ENCODE data around the gene PDE8A.
"Not testable (repeated sequence)": the region's sequence is repeated elsewhere in the genome, so short reads cannot be mapped to it uniquely, and the experiment has no call there.

PDE8A gene

DNA sequence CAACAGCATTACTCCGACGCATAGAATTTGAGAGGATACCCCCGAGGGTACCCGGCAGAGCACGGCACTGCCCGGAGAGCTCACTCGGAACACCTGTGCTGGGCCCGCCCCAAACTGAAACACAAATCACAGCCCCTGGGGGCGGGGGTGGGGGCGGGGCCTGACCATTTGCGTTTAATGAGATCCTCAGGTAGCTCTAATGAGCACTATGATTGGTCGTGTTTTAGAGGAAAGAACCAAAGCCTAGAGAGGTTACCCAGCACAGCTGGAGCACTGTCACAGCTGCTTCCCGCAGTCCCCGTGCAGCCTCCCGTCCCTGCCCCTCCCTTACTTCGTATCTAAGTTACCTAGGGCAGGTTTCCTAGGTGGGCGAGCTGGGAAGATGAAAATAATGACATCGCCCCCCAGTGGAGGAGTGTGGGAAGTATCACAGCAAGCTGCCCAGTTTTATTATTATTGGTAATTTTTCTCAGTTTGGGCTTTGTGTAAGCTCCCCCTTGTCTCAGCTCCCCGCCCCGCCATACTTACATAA is 187.1 kb downstream of the PDE8A start:
- DNase-seq (ENCODE audit: low read depth in 3 of 3, low spot score in 1 of 3) = peak in 2 of 3 donors; percentile 8 to 14

DNA sequence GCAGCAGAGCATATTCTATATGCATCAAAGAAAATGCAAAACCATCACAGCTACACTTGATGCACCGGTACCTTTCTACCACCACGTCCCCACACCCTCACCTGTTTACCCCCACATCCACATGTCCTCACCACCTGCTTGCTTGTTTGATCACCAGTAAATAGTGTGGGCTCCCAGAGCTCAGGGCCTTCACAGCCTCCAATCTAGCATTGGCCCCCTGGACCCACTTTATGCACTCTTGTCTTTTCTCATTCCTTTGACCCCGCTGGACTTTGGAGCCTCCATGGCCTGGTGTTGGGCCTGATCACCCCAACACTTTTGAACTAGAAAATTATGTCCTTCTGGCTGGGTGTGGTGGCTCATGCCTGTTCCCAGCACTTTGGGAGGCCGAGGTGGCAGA is 190.1 kb downstream of the PDE8A start:
- DNase-seq (ENCODE audit: low read depth in 3 of 3, low spot score in 1 of 3) = no peak

DNA sequence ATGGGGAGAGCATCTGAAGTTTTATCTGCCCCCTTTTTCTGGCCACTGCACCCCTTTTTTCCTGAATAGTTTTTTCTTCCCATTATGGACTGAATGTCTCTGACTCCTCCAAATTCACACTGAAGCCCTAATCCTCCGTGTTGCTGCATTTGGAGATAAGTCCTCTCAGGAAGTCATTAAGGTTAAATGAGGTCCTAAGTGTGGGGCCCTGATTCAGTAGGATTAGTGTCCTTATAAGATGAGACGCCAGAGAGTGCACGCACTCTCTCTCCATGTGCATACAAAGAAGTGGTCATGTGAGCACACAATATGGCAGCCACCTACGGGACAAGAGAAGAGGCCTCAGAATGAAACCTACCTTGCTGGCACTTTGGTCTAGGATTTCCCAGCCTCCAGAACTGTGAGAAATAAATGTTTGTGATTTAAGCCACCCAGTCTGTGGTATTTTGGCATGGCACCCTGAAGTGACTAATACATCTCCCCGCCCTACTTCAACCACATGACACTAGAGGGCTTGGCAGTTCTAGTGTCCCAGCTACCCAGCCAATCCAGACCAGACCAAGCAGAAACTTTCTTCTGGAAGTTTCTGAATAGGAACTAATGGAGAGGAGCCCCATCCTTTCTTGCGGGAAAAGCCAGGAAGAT is 191.3 kb downstream of the PDE8A start:
- DNase-seq (ENCODE audit: low read depth in 3 of 3, low spot score in 1 of 3) = no peak

DNA sequence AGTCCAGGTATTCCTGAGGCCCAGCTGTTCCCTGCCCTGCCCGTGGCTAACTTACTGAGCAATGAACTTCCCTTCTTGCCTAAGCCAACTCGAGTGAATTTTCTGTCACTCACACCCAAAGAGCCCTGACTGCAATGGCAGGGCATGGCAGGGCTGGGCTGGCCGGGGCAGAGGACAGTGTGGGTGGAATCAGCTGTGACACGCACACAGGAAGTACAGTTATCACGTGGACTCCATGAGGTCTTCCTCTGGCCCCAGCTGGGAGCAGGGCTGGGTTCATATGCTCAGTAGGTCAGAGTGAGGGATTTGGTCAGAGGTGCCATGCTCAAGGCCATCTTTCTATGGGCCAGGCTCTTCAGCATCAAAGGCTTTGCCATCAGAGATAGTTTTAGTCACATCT is 192.0 kb downstream of the PDE8A start:
- not testable (repeated sequence) for DNase-seq (ENCODE audit: low read depth in 3 of 3, low spot score in 1 of 3)

DNA sequence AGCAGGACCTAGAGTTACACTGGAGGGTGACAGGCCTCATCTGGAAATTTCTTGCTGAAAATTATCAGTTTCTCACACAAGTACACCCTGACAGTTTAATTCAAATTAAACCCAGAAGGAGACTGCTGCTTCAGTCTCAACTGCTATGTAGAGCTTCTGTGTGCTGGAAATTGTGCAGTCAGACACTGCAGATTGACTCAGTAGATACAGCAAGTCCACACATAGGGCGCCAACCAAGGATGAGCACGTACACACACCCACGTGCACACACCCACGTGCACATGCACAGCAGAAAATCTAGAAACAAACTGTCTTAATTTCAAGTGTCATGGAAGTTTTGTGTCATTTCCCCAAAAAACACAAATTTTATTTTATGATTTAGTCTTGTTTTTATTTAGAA is 192.9 kb downstream of the PDE8A start:
- DNase-seq (ENCODE audit: low read depth in 3 of 3, low spot score in 1 of 3) = no peak

- DNase-seq (ENCODE audit: low read depth in 3 of 3, low spot score in 1 of 3) = not testable (repeated sequence)
These were observed 195.4 kb downstream of the PDE8A start for GRCh38 chr15:85177042-85177515.

GRCh38 chr15:85178308-85178707 is 196.7 kb downstream of the PDE8A start:
- DNase-seq (ENCODE audit: low read depth in 3 of 3, low spot score in 1 of 3) = no peak

- no peak for DNase-seq (ENCODE audit: low read depth in 3 of 3, low spot score in 1 of 3)
These were observed 198.0 kb downstream of the PDE8A start for GRCh38 chr15:85179700-85180099.

- DNase-seq (ENCODE audit: low read depth in 3 of 3, low spot score in 1 of 3) = not testable (repeated sequence)
These were observed 203.7 kb downstream of the PDE8A start for GRCh38 chr15:85185350-85185749.

GRCh38 chr15:85188171-85188577 is 206.5 kb downstream of the PDE8A start:
- DNase-seq (ENCODE audit: low read depth in 3 of 3, low spot score in 1 of 3) = not testable (repeated sequence)

Data from stimulated activated CD4-positive, alpha-beta T cell treated with anti-CD3 and anti-CD28 coated beads, TNF-alpha, amount 100 ng/mL, for 1 hour (primary cell).